ENCODE data around the gene SF3B3.
"Not testable (repeated sequence)": the region's sequence is repeated elsewhere in the genome, so short reads cannot be mapped to it uniquely, and the experiment has no call there.

SF3B3 gene

DNA sequence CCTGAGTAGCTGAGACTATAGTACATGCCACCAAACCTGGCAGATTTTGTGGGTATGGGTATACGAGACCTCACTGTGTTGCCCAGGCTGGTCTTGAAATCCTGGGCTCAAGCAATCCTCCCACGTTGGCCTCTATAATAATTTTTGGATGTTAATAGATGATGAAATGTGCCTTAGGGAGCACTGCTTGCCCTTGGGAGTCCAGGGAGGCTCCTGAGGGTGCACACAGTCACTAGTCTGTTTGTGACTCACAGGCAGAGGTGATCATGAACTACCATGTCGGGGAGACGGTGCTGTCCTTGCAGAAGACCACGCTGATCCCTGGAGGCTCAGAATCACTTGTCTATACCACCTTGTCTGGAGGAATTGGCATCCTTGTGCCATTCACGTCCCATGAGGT lies 46.1 kb downstream of the SF3B3 start:
- no peak for DNase-seq

- DNase-seq, result no peak
Observed at GRCh38 chr16:70570967-70571570, 47.5 kb downstream of the SF3B3 start.

DNA sequence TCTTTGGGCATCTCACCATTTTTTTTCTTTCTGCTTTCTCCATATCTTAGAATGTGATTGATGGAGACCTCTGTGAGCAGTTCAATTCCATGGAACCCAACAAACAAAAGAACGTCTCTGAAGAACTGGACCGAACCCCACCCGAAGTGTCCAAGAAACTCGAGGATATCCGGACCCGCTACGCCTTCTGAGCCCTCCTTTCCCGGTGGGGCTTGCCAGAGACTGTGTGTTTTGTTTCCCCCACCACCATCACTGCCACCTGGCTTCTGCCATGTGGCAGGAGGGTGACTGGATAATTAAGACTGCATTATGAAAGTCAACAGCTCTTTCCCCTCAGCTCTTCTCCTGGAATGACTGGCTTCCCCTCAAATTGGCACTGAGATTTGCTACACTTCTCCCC lies 48.0 kb downstream of the SF3B3 start:
- DNase-seq, result no peak

GRCh38 chr16:70572050-70572925 lies 48.7 kb downstream of the SF3B3 start:
- no peak for DNase-seq

DNA sequence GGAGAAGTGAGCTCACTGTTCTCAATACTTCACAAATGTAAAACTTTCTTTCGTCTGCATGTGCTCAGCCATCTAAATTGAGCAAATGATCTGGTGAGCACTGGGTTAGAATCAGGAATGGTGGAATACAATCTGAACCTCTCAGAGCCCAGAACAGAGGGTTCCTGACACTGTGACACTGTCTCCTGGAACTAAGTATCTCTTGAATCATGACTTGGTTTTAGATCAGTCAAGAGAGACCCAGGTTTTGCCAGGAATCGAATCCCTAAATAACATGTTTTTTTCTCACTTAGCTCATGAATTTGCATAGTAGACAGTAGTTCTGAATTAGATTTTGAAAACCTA lies 49.3 kb downstream of the SF3B3 start:
- no peak for DNase-seq

- no peak for DNase-seq
Observed at GRCh38 chr16:70573451-70574121, 50.0 kb downstream of the SF3B3 start.

DNA sequence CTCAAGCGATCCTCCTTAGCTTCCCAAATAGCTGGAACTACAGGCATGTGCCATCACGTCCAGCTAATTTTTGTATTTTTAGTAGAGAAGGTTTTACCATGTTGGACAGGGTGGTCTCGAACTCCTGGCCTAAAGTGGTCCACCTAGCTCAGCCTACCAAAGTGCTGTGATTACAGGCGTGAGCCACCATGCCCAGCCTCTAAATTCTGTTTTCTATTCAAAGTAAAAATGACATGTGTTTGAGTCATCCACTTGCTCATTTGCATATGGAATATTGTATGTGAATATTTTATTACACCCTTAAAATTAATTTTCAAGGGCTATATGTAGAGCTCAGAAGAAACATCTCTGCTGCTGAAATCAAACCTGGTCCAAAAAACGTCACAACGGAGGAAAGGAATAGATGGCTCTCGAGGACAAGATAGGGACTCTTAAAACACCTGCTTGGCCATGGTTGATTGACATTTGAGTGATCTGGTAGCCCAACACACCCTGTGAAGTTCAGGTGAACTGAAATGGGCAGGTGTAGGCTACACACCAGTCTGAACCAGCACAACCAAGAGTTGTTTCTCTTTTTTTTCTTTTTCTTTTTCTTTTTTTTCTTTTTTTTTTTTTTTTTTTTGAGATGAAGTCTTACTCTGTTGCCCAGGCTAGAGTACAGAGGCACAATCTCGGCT lies 51.1 kb downstream of the SF3B3 start:
- no peak for DNase-seq

DNA sequence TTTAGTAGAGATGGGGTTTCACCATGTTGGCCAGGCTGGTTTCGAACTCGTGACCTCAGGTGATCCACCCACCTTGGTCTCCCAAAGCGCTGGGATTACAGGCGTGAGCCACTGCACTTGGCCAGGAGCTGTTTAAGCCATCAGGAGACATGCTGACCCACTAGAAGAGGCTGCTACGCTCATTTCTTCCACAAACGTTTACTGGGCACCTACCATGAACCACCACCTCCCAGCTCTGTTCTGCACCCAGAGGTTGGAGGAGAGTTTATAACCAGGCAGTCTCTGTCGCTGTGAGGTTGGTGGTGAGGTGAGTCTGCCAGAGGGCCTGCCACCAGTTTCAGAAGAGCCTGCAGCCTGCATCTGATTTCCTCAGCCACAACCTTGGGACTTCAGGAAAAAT lies 51.8 kb downstream of the SF3B3 start:
- no peak for DNase-seq

- DNase-seq, result no peak
Observed at GRCh38 chr16:70576431-70577255, 53.0 kb downstream of the SF3B3 start.

DNA sequence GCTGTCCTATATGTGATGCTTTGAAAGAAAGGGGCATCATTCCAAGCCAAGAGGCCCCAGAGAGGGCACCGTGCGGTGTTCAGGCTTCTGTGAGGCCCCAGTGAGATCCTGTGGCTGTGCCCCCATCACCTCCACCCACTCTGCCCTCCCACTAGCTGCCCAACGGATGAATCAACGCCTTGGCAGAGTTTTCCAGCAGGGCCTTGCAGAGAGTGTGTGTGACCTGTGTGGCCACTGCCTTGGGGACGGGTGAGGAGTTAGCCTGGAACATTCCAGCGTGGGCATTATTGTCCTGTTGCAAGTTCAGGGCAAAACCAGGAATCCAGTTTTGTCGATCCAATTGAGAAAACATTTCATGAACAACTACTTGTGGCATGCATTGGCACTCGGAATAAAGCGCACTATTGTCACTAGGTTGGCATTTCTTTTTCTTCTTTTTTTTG lies 53.7 kb downstream of the SF3B3 start:
- DNase-seq, result peak; percentile 18

GRCh38 chr16:70578035-70578434 lies 54.4 kb downstream of the SF3B3 start:
- DNase-seq, result no peak

GRCh38 chr16:70579248-70579647 lies 55.6 kb downstream of the SF3B3 start:
- no peak for DNase-seq

GRCh38 chr16:70579648-70580630 lies 56.3 kb downstream of the SF3B3 start:
- DNase-seq, result no peak

DNA sequence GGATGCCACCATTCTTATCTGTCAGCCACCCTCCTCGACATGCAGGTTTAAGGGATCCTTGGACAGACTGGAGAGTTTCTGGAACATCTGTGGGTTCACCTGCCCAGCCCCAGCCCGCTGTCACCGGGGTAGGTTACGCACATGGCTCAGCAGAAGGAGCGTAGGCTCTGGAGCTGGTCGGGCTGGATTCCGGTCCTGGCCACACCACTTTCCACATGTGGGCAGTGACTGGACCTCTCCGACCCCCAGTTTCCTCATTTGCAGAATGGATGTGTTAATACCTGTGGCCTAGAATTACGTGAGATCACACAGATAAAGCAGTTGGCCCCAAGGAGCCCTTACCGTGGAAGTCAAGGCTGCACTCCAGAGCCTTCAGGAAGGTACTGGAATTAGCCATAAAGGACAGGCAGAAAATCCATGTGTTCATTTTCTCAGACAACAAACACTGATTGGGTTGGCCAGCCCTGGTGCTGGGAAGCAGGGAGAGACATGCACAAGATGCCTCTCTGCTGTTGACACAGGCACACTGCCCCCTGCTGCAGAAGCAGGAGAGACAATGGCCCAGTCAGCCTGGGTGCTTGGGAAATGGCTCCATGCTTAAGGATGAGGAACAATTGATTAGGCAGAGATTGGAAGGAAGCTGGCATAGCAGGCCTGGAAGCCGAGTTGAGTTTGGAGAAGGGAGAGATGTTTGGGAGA lies 58.8 kb downstream of the SF3B3 start:
- no peak for DNase-seq

DNA sequence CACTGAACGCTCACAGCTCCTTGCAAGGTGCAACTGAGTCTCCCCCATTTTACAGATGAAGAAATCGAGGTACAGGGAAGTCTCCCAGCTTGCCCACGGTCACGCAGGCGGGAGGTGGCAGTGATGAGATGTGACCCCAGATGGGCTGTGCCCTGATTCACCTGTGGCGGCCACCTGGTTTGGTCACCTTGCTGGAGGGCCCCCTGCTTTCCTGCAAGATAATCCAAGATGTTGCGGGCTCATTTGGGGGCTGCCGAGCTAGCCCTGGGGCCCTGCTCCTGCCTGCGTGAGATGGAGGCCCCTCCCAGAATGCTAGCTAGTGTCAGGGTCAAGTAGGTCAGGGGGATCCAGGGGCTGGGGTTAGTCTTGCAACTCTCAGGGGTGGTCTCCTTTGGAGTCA lies 63.1 kb downstream of the SF3B3 start:
- no peak for DNase-seq

GRCh38 chr16:70588565-70588964 lies 64.9 kb downstream of the SF3B3 start:
- DNase-seq, result no peak

- DNase-seq, result not testable (repeated sequence)
Observed at GRCh38 chr16:70589416-70589815, 65.8 kb downstream of the SF3B3 start.

DNA sequence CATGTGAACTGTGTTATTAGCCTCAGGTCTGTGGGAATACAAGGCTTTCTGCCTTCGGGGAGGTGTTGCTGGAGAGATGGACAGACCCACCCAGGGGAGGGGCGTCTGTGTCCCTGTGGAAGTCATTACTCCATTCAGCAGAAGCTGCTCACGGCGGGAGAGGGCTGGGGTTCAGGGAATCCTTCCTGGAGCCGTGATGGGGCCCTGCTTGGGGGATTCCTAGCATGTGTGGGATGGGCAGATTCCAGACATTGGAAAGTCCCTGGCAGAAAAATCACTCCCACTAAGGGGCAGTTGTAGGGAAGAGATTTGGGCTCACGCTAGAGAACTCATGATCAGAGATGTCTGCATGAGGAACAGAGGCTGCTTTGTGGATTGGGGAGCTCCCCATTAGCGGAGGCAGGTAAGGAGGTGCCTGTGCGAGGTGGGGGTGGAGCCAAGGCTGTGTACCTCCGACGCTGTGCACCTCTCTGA lies 66.4 kb downstream of the SF3B3 start:
- DNase-seq, result no peak

GRCh38 chr16:70590722-70591415 lies 67.3 kb downstream of the SF3B3 start:
- DNase-seq, result no peak

- no peak for DNase-seq
Observed at GRCh38 chr16:70591615-70592014, 68.0 kb downstream of the SF3B3 start.

Data from activated naive CD4-positive, alpha-beta T cell treated with Interleukin-2 at 50 U/mL for 16 hours (primary cell).